T-helper 17 cell (primary cell): ENCODE results near the gene TUNAR. TPM values are rescaled to one million over a fixed set of nuclear protein-coding genes. Genes with fewer than 3 reads are reported as not detected.
"Not testable (repeated sequence)": the region's sequence is repeated elsewhere in the genome, so short reads cannot be mapped to it uniquely, and the experiment has no call there.

Experiments used
- ATAC-seq: fragments of 150-1000 bp; cut with Tn5 transposase; 2 replicates; pipeline ENCODE4 v1.10.0; 2021; ENCODE audit warnings: mild to moderate bottlenecking, moderate library complexity
- DNase-seq, 3 donors: peaks; one replicate each; pipeline versions ENCODE4 v3.0.0 to v3.0.0-alpha.2; 2020 to 2021
- H3K9me3 ChIP-seq: one replicate; pipeline ENCODE4 v1.7.0; 2013; ENCODE audit warnings: low read length, mild to moderate bottlenecking; ENCODE audit not compliant: control insufficient read depth, poor library complexity, severe bottlenecking
- H3K27ac Mint-ChIP-seq: one replicate; pipeline ENCODE4 v1.8.0; 2022; ENCODE audit warnings: mild to moderate bottlenecking, moderate library complexity, mixed read lengths
- H3K27me3 Mint-ChIP-seq: one replicate; pipeline ENCODE4 v1.8.0; 2022; ENCODE audit warnings: mixed read lengths
- H3K36me3 Mint-ChIP-seq: one replicate; pipeline ENCODE4 v1.8.0; 2022; ENCODE audit warnings: low read depth, mixed read lengths
- H3K4me1 Mint-ChIP-seq: one replicate; pipeline ENCODE4 v1.8.0; 2022; ENCODE audit warnings: mild to moderate bottlenecking, mixed read lengths
- H3K4me3 Mint-ChIP-seq: one replicate; pipeline ENCODE4 v1.8.0; 2022; ENCODE audit warnings: mild to moderate bottlenecking, moderate library complexity, mixed read lengths
- total RNA-seq, 4 donors: library from RNA in 2 of 4; stranded (reverse) in 2 of 4; gene quantifications; one replicate each; pipeline ENCODE4 v1.2.3 and lab custom pipeline; 2022 to 2026

TUNAR gene
- total RNA-seq, 2 donors from 2014 or later, result not detected

- H3K4me1 Mint-ChIP-seq, result no peaks in the 10 kb centered on the region
- DNase-seq (no peak), ATAC-seq (no peak)
- H3K27ac Mint-ChIP-seq, result no peak overlapping the region
- no peak overlapping the region for H3K4me3 Mint-ChIP-seq
- H3K27me3 Mint-ChIP-seq, result peaks cover 9% of the 10 kb centered on the region
- H3K36me3 Mint-ChIP-seq, result no peaks in the 10 kb centered on the region
- H3K9me3 ChIP-seq, result no peaks in the 10 kb centered on the region
Measured at GRCh38 chr14:95943699-95944098, 67.1 kb downstream of the TUNAR start.

- Mint-ChIP-seq H3K27me3 (peaks cover 9% of the 10 kb centered on the region), H3K36me3 (no peaks in the 10 kb centered on the region), H3K4me1 (no peaks in the 10 kb centered on the region), H3K27ac (no peak overlapping the region), H3K4me3 (no peak overlapping the region)
- H3K9me3 ChIP-seq, result no peaks in the 10 kb centered on the region
- DNase-seq (no peak), ATAC-seq (no peak)
Measured at GRCh38 chr14:95944462-95944861, 67.8 kb downstream of the TUNAR start.

GRCh38 chr14:95946867-95947266 lies 70.2 kb downstream of the TUNAR start:
- H3K27ac Mint-ChIP-seq, result no peak overlapping the region
- no peak overlapping the region for H3K4me3 Mint-ChIP-seq
- H3K9me3 ChIP-seq, result no peaks in the 10 kb centered on the region
- H3K27me3 Mint-ChIP-seq, result peaks cover 18% of the 10 kb centered on the region
- ATAC-seq, result no peak
- peaks cover 2% of the 10 kb centered on the region for H3K36me3 Mint-ChIP-seq
- H3K4me1 Mint-ChIP-seq, result no peaks in the 10 kb centered on the region
- no peak for DNase-seq

- ATAC-seq (no peak), DNase-seq (no peak)
- Mint-ChIP-seq H3K4me1 (no peaks in the 10 kb centered on the region), H3K4me3 (no peak overlapping the region), H3K27ac (no peak overlapping the region), H3K36me3 (peaks cover 2% of the 10 kb centered on the region), H3K27me3 (peaks cover 23% of the 10 kb centered on the region)
- no peaks in the 10 kb centered on the region for H3K9me3 ChIP-seq
Measured at GRCh38 chr14:95948558-95948981, 71.9 kb downstream of the TUNAR start.

- no peaks in the 10 kb centered on the region for H3K9me3 ChIP-seq
- Mint-ChIP-seq H3K4me1 (no peaks in the 10 kb centered on the region), H3K27ac (no peak overlapping the region), H3K4me3 (no peak overlapping the region), H3K36me3 (peaks cover 2% of the 10 kb centered on the region), H3K27me3 (peaks cover 18% of the 10 kb centered on the region)
- DNase-seq, result no peak
- no peak for ATAC-seq
Measured at GRCh38 chr14:95951359-95951758, 74.7 kb downstream of the TUNAR start.

- Mint-ChIP-seq H3K4me1 (no peaks in the 10 kb centered on the region), H3K27me3 (peaks cover 25% of the 10 kb centered on the region), H3K27ac (no peak overlapping the region), H3K4me3 (no peak overlapping the region), H3K36me3 (peaks cover 2% of the 10 kb centered on the region)
- H3K9me3 ChIP-seq, result no peaks in the 10 kb centered on the region
- DNase-seq (no peak), ATAC-seq (no peak)
Measured at GRCh38 chr14:95953111-95953724, 76.6 kb downstream of the TUNAR start.

- ATAC-seq, result no peak
- Mint-ChIP-seq H3K36me3 (no peaks in the 10 kb centered on the region), H3K4me1 (no peaks in the 10 kb centered on the region), H3K4me3 (no peak overlapping the region), H3K27me3 (peaks cover 41% of the 10 kb centered on the region), H3K27ac (no peak overlapping the region)
- no peak for DNase-seq
- H3K9me3 ChIP-seq, result no peaks in the 10 kb centered on the region
Measured at GRCh38 chr14:95956601-95957460, 80.2 kb downstream of the TUNAR start.

GRCh38 chr14:95958105-95958504 lies 81.5 kb downstream of the TUNAR start:
- no peak for ATAC-seq
- H3K27ac Mint-ChIP-seq, result no peak overlapping the region
- no peaks in the 10 kb centered on the region for H3K36me3 Mint-ChIP-seq
- H3K4me3 Mint-ChIP-seq, result no peak overlapping the region
- H3K4me1 Mint-ChIP-seq, result no peaks in the 10 kb centered on the region
- no peaks in the 10 kb centered on the region for H3K9me3 ChIP-seq
- DNase-seq, result no peak
- peaks cover 37% of the 10 kb centered on the region for H3K27me3 Mint-ChIP-seq

GRCh38 chr14:95959317-95959716 lies 82.7 kb downstream of the TUNAR start:
- H3K4me3 Mint-ChIP-seq, result no peak overlapping the region
- no peaks in the 10 kb centered on the region for H3K4me1 Mint-ChIP-seq
- DNase-seq, result no peak
- H3K9me3 ChIP-seq, result no peaks in the 10 kb centered on the region
- ATAC-seq, result no peak
- H3K27me3 Mint-ChIP-seq, result peaks cover 45% of the 10 kb centered on the region
- no peak overlapping the region for H3K27ac Mint-ChIP-seq
- H3K36me3 Mint-ChIP-seq, result no peaks in the 10 kb centered on the region

GRCh38 chr14:95961481-95961880 lies 84.8 kb downstream of the TUNAR start:
- Mint-ChIP-seq H3K4me1 (no peaks in the 10 kb centered on the region), H3K27me3 (peaks cover 41% of the 10 kb centered on the region), H3K27ac (no peak overlapping the region), H3K4me3 (no peak overlapping the region), H3K36me3 (no peaks in the 10 kb centered on the region)
- DNase-seq (no peak), ATAC-seq (no peak)
- no peaks in the 10 kb centered on the region for H3K9me3 ChIP-seq

GRCh38 chr14:95964901-95965300 lies 88.3 kb downstream of the TUNAR start:
- Mint-ChIP-seq H3K4me1 (no peaks in the 10 kb centered on the region), H3K4me3 (no peak overlapping the region), H3K36me3 (no peaks in the 10 kb centered on the region), H3K27me3 (peaks cover 26% of the 10 kb centered on the region), H3K27ac (no peak overlapping the region)
- ATAC-seq, result no peak
- no peaks in the 10 kb centered on the region for H3K9me3 ChIP-seq
- DNase-seq, result no peak

GRCh38 chr14:95968048-95968447 lies 91.4 kb downstream of the TUNAR start:
- H3K9me3 ChIP-seq, H3K27ac Mint-ChIP-seq, H3K27me3 Mint-ChIP-seq, ATAC-seq, H3K36me3 Mint-ChIP-seq, H3K4me1 Mint-ChIP-seq, DNase-seq, H3K4me3 Mint-ChIP-seq: not testable (repeated sequence)
